HepG2 (cell line): ENCODE data around the gene HOXA4. TPM values are rescaled to one million over a fixed set of nuclear protein-coding genes. Genes with fewer than 3 reads are reported as not detected.

Experiments
- AGO1 ChIP-seq: fragments of 200-400 bp; formaldehyde crosslinking; IDR thresholded peaks from 2 replicates; pipeline ENCODE4 v1.6.1; 2017; ENCODE audit warnings: mild to moderate bottlenecking, low read depth, low read length, moderate library complexity; ENCODE audit not compliant: poor library complexity, severe bottlenecking
- BORCS8-MEF2B ChIP-seq: sonication (generic); formaldehyde crosslinking; IDR thresholded peaks from 2 replicates; pipeline ENCODE4 v1.8.0; 2022; ENCODE audit warnings: mild to moderate bottlenecking, missing genetic modification reagents
- DRAP1 ChIP-seq: IDR thresholded peaks from 2 replicates; pipeline ENCODE4 v1.6.1; 2016; ENCODE audit warnings: missing genetic modification reagents, missing compliant biosample characterization
- EHMT2 ChIP-seq: fragments of 200-600 bp; sonication (generic); IDR thresholded peaks from 2 replicates; pipeline ENCODE4 v1.7.0; 2017; ENCODE audit warnings: antibody characterized with exemption, low read depth, low read length, borderline replicate concordance
- GLMP ChIP-seq: sonication (generic); formaldehyde crosslinking; IDR thresholded peaks from 2 replicates; pipeline ENCODE4 v1.9.0; 2021; ENCODE audit warnings: missing genetic modification reagents, mild to moderate bottlenecking, borderline replicate concordance
- HES4 ChIP-seq: sonication (generic); formaldehyde crosslinking; IDR thresholded peaks from 2 replicates; pipeline ENCODE4 v1.9.0; 2021; ENCODE audit warnings: mild to moderate bottlenecking, missing genetic modification reagents, borderline replicate concordance
- HMG20B ChIP-seq: conservative IDR thresholded peaks from 2 replicates; pipeline ENCODE4 v1.6.1; 2016; ENCODE audit warnings: missing genetic modification reagents, missing compliant biosample characterization
- MTERF4 ChIP-seq: sonication (generic); formaldehyde crosslinking; IDR thresholded peaks from 2 replicates; pipeline ENCODE4 v1.8.0; 2023; ENCODE audit warnings: mild to moderate bottlenecking, missing genetic modification reagents
- PATZ1 ChIP-seq: sonication (generic); formaldehyde crosslinking; IDR thresholded peaks from 2 replicates; pipeline ENCODE4 v1.4.0; 2020; ENCODE audit warnings: missing genetic modification reagents
- PAX8 ChIP-seq: sonication (generic); formaldehyde crosslinking; IDR thresholded peaks from 2 replicates; pipeline ENCODE4 v1.8.0; 2022; ENCODE audit warnings: mild to moderate bottlenecking, missing genetic modification reagents, borderline replicate concordance
- RAD51 ChIP-seq: fragments of 450-650 bp; IDR thresholded peaks from 2 replicates; pipeline ENCODE4 v1.6.1; 2016; ENCODE audit warnings: borderline replicate concordance
- REXO4 ChIP-seq: sonication (generic); formaldehyde crosslinking; IDR thresholded peaks from 2 replicates; pipeline ENCODE4 v1.8.0; 2022; ENCODE audit warnings: missing genetic modification reagents, mild to moderate bottlenecking, borderline replicate concordance
- SMAD1 ChIP-seq: sonication (generic); formaldehyde crosslinking; IDR thresholded peaks from 2 replicates; pipeline ENCODE4 v1.4.0; 2020; ENCODE audit warnings: missing genetic modification reagents, low read depth, mild to moderate bottlenecking, borderline replicate concordance
- SRF ChIP-seq: IDR thresholded peaks from 2 replicates; pipeline ENCODE4 v1.6.1; 2011; ENCODE audit warnings: mild to moderate bottlenecking, low read depth, low read length, moderate library complexity
- TBL1XR1 ChIP-seq: fragments of 150-350 bp; IDR thresholded peaks from 2 replicates; pipeline ENCODE4 v1.6.1; 2014; ENCODE audit warnings: borderline replicate concordance, low read length; ENCODE audit not compliant: partially characterized antibody
- ZNF550 ChIP-seq: sonication (generic); formaldehyde crosslinking; IDR thresholded peaks from 2 replicates; pipeline ENCODE4 v1.4.0; 2020; ENCODE audit warnings: mild to moderate bottlenecking, missing genetic modification reagents, borderline replicate concordance
- ZNF562 ChIP-seq: sonication (generic); formaldehyde crosslinking; IDR thresholded peaks from 2 replicates; pipeline ENCODE4 v1.8.0; 2022; ENCODE audit warnings: missing genetic modification reagents, borderline replicate concordance
- ZNF619 ChIP-seq: sonication (generic); formaldehyde crosslinking; IDR thresholded peaks from 2 replicates; pipeline ENCODE4 v1.4.0; 2020; ENCODE audit warnings: mild to moderate bottlenecking, missing genetic modification reagents
- ZNF747 ChIP-seq: sonication (generic); formaldehyde crosslinking; IDR thresholded peaks from 2 replicates; pipeline ENCODE4 v1.8.1; 2023; ENCODE audit warnings: missing genetic modification reagents, mild to moderate bottlenecking, borderline replicate concordance
- polyA plus RNA-seq, 8 experiments: library from polyadenylated mRNA; depleted of rRNA in 3 of 8; stranded (reverse) in 7 of 8; unstranded in 1 of 8; fragments of >200 nt; fragmentation: Illumina TruSeq in 4 of 8; extraction: Trizol in 4 of 8; gene quantifications; 2 replicates each; pipeline versions ENCODE4 v1.2.1 to v1.2.3, GENCODE V29; 2011 to 2016; ENCODE audit warnings: low read depth in 4 of 8, missing spikeins in 1 of 8, mixed read lengths in 1 of 8; ENCODE audit not compliant: insufficient read depth in 1 of 8
- total RNA-seq, 5 experiments: library from RNA; depleted of rRNA; stranded (reverse); fragments of >200 nt; fragmentation: Illumina TruSeq; extraction: Trizol; gene quantifications; 2 replicates each; pipeline ENCODE4 v1.2.3, GENCODE V29; 2016; ENCODE audit warnings: low read depth in 1 of 5
- TF ChIP-seq, protein P1 (sequence below): sonication (generic); formaldehyde crosslinking; IDR thresholded peaks from 2 replicates; pipeline ENCODE4 v1.4.0; 2020; ENCODE audit warnings: missing genetic modification reagents, borderline replicate concordance
- TF ChIP-seq, protein P2 (sequence below): sonication (generic); formaldehyde crosslinking; IDR thresholded peaks from 2 replicates; pipeline ENCODE4 v1.8.0; 2022; ENCODE audit warnings: mild to moderate bottlenecking, missing genetic modification reagents

Gene HOXA4
- total and polyA plus RNA-seq, 2 of the 13 experiments (the other 11 are each of a cell fraction or from before 2014, with no cell fraction given), result 2.4 to 5.4 TPM

DNA sequence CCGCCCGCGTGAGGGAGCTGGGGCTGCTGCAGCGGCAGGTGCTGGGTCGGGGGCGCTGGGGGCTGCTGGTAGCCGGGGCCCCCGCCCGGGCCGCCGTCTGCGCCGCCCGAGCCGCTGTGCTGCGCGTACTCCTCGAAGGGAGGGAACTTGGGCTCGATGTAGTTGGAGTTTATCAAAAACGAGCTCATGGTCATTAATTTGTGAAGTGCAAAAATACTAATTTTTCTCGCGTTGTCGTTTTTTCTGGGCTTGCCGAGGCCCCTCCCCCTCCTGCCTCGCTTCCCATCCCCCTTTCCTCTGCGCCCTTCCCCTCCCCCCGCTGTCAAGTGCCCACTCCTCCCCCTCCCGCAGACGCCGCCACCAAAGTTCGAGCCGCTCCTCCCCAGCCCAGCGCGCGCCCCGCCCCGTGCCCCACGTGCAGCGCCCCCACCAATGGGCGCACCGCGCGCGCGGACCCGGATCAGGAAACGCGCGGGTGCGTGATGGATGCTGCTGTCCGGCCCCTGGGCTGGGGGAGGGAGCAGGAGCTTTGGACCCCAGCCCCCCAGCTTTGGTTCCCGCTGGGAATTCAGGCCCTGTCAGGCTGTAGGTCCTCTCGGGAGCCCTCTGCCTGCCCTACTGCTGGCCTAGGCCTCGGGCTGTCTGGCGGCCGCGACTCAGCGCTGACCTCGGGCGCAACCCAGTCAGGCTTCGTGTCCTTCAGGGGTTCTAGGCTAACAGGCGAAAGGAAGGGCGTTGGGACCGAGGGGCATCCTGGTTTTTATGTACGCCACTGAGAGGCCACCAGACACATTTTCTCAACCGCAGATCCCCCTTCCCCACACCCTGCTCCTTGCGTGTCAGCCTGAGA lies at the start of gene HOXA4 (continued):
- peak; percentile 83 for TF ChIP-seq PATZ1 (CRISPR knock-in tag)
- TF ChIP-seq EHMT2, result no peak
- TF ChIP-seq BORCS8-MEF2B (CRISPR knock-in tag), result peak; percentile 87
- no peak for TF ChIP-seq HMG20B (CRISPR knock-in tag)
- TF ChIP-seq GLMP, result no peak
- peak; percentile 83; the same call in 1 of the 2 replicates for TF ChIP-seq ZNF747 (CRISPR knock-in tag)
- TF ChIP-seq REXO4 (CRISPR knock-in tag), result no peak
- TF ChIP-seq, protein P1, sequence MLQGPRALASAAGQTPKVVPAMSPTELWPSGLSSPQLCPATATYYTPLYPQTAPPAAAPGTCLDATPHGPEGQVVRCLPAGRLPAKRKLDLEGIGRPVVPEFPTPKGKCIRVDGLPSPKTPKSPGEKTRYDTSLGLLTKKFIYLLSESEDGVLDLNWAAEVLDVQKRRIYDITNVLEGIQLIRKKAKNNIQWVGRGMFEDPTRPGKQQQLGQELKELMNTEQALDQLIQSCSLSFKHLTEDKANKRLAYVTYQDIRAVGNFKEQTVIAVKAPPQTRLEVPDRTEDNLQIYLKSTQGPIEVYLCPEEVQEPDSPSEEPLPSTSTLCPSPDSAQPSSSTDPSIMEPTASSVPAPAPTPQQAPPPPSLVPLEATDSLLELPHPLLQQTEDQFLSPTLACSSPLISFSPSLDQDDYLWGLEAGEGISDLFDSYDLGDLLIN (CRISPR knock-in tag), result no peak
- no peak for TF ChIP-seq ZNF562 (CRISPR knock-in tag)
- peak; percentile 34; the same call in 1 of the 2 replicates for TF ChIP-seq MTERF4 (CRISPR knock-in tag)
- TF ChIP-seq AGO1, result peak; percentile 11
- TF ChIP-seq SRF, result no peak
- peak; percentile 81 for TF ChIP-seq TBL1XR1
- TF ChIP-seq, protein P2, sequence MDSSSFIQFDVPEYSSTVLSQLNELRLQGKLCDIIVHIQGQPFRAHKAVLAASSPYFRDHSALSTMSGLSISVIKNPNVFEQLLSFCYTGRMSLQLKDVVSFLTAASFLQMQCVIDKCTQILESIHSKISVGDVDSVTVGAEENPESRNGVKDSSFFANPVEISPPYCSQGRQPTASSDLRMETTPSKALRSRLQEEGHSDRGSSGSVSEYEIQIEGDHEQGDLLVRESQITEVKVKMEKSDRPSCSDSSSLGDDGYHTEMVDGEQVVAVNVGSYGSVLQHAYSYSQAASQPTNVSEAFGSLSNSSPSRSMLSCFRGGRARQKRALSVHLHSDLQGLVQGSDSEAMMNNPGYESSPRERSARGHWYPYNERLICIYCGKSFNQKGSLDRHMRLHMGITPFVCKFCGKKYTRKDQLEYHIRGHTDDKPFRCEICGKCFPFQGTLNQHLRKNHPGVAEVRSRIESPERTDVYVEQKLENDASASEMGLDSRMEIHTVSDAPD (CRISPR knock-in tag), result 0 out of 2 replicates have a peak, but pooled peaks have one; percentile 63
- TF ChIP-seq SMAD1 (CRISPR knock-in tag), result no peak
- TF ChIP-seq ZNF619 (CRISPR knock-in tag), result peak; percentile 71; the same call in 1 of the 2 replicates
- TF ChIP-seq DRAP1 (CRISPR knock-in tag), result peak; percentile 47; the same call in 1 of the 2 replicates
- no peak for TF ChIP-seq HES4 (CRISPR knock-in tag)
- peak; percentile 81 for TF ChIP-seq RAD51
- TF ChIP-seq ZNF550, result no peak
- no peak for TF ChIP-seq PAX8 (CRISPR knock-in tag)
